Stomach (tissue), 9 donors: ENCODE data around the gene EPB41L4B. TPM values are rescaled to one million over a fixed set of nuclear protein-coding genes. Genes with fewer than 3 reads are reported as not detected.
"Not testable (repeated sequence)": the region's sequence is repeated elsewhere in the genome, so short reads cannot be mapped to it uniquely, and the experiment has no call there.

ENCODE experiments used
- DNase-seq, 2 donors: peaks; one replicate each; pipeline versions ENCODE4 v3.0.0 to v3.0.0-alpha.2; 2013 to 2019
- H3K27ac ChIP-seq, 5 donors: fragments of 200-600 bp in 4 of 5; sonication (generic) in 4 of 5; one replicate each; pipeline ENCODE4 v1.5.1; 2013 to 2019; ENCODE audit warnings: mild to moderate bottlenecking in 1 of 5, moderate library complexity in 1 of 5
- H3K27me3 ChIP-seq, 3 donors: fragments of 200-600 bp; sonication (generic); one replicate each; pipeline ENCODE4 v1.5.1; 2017 to 2019; ENCODE audit warnings: mixed run types in 1 of 3
- H3K36me3 ChIP-seq, 4 donors: fragments of 200-600 bp; sonication (generic); 1 replicate in 3 of 4; 2 replicates in 1 of 4; pipeline ENCODE4 v1.5.1; 2016 to 2019
- H3K4me1 ChIP-seq, 4 donors: fragments of 200-600 bp; sonication (generic); one replicate each; pipeline ENCODE4 v1.5.1; 2016 to 2019
- H3K4me3 ChIP-seq, 4 donors: fragments of 200-600 bp; sonication (generic) in 3 of 4; one replicate each; pipeline ENCODE4 v1.5.1; 2016 to 2019; ENCODE audit warnings: mild to moderate bottlenecking in 1 of 4
- H3K9me3 ChIP-seq, 4 donors: fragments of 200-600 bp; sonication (generic); one replicate each; pipeline ENCODE4 v1.5.1; 2016 to 2019
- EP300 ChIP-seq: sonication (generic); formaldehyde crosslinking; IDR thresholded peaks from one replicate; pipeline ENCODE4 v1.6.1; 2017; ENCODE audit warnings: antibody characterized with exemption
- POLR2A ChIP-seq, 4 donors: fragments of 450-650 bp; IDR thresholded peaks; one replicate each; pipeline ENCODE4 v1.6.1; 2016; ENCODE audit warnings: antibody characterized with exemption in 4 of 4, control low read depth in 2 of 4, mild to moderate bottlenecking in 1 of 4, moderate library complexity in 1 of 4
- POLR2AphosphoS5 ChIP-seq, 3 donors: sonication (generic); formaldehyde crosslinking; IDR thresholded peaks; one replicate each; pipeline ENCODE4 v1.6.1; 2016; ENCODE audit warnings: antibody characterized with exemption in 3 of 3
- WGBS, 5 donors: extraction: QIAGEN DNeasy Blood & Tissue Kit in 3 of 5; methylation state at CpG; one replicate each; pipeline versions ENCODE4 v1.1.5 to v1.1.7; 2013 to 2018; 5-methylcytosine and 5-hydroxymethylcytosine counted together
- intact Hi-C: fragments of 100-400 bp; cut with DNase I; formaldehyde crosslinking; loops from one replicate; pipeline ENCODE4 v1.15.1; 2023; ENCODE audit warnings: low total_unique reads
- polyA plus RNA-seq, 3 donors: library from polyadenylated mRNA; stranded (reverse); fragments of 200-250 nt; gene quantifications; one replicate each; pipeline ENCODE4 v1.2.3, GENCODE V29; 2013
- total RNA-seq, 5 donors: library from RNA; depleted of rRNA; stranded (reverse); fragments of >200 nt; gene quantifications; one replicate each; pipeline versions ENCODE4 v1.1.0 to v1.2.3, GENCODE V29; 2014 to 2016
- TF ChIP-seq, protein P1 (sequence below), 7 experiments: fragments of 450-650 bp in 4 of 7; fragments of 200-600 bp in 3 of 7; sonication (generic) in 3 of 7; IDR thresholded peaks; one replicate each; pipeline ENCODE4 v1.5.1; 2016 to 2019; ENCODE audit warnings: antibody characterized with exemption in 7 of 7, control low read depth in 2 of 7, mild to moderate bottlenecking in 1 of 7
- donor health status: healthy with polysubstance abuse.
- donor health status: Bipolar disorder and iron deficiency.
- donor health status: healthy.

The EPB41L4B gene
- total and polyA plus RNA-seq, 8 donors: 9.2 to 52.4 (median 24.4) TPM

DNA sequence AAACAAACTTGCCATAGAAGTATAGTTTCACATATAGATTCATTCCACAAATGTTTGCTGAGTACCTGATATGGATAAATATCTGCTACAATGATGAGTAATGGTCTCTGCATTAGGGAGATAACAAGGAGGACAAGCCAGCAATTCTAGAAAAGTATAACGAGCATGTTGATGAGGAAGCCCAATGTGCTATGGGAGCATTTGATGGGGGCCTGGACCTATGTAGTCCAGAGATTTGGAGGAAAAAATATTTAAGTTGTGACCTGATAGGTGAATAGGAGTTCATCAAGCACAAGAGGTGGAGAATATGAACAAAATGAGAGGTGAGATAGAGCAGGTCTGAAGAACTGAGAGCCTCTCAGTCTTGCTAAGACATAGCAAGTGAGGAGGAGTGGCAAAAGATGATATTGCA lies 186.7 kb downstream of the EPB41L4B start:
- TF ChIP-seq POLR2AphosphoS5 (IDR thresholded peaks at IDR 0.05) (no peak), EP300 (no peak), POLR2A (IDR thresholded peaks at IDR 0.05) (no peak)
- TF ChIP-seq, protein P1, sequence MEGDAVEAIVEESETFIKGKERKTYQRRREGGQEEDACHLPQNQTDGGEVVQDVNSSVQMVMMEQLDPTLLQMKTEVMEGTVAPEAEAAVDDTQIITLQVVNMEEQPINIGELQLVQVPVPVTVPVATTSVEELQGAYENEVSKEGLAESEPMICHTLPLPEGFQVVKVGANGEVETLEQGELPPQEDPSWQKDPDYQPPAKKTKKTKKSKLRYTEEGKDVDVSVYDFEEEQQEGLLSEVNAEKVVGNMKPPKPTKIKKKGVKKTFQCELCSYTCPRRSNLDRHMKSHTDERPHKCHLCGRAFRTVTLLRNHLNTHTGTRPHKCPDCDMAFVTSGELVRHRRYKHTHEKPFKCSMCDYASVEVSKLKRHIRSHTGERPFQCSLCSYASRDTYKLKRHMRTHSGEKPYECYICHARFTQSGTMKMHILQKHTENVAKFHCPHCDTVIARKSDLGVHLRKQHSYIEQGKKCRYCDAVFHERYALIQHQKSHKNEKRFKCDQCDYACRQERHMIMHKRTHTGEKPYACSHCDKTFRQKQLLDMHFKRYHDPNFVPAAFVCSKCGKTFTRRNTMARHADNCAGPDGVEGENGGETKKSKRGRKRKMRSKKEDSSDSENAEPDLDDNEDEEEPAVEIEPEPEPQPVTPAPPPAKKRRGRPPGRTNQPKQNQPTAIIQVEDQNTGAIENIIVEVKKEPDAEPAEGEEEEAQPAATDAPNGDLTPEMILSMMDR (IDR thresholded peaks at IDR 0.05): no peak
- no peak overlapping the region for H3K4me3 ChIP-seq
- no peaks in the 10 kb centered on the region for H3K27me3 ChIP-seq
- H3K36me3 ChIP-seq: no peaks in the 10 kb centered on the region
- no peak for DNase-seq
- peaks cover 0 to 3% (median 0%) of the 10 kb centered on the region in 4 donors for H3K4me1 ChIP-seq
- no peaks in the 10 kb centered on the region for H3K9me3 ChIP-seq
- intact Hi-C loops: no loop called here
- no peak overlapping the region for H3K27ac ChIP-seq
- 84 to 96% (median 92%) methylated on average over 1 of the region's 1 CpG for WGBS, 5 donors

DNA sequence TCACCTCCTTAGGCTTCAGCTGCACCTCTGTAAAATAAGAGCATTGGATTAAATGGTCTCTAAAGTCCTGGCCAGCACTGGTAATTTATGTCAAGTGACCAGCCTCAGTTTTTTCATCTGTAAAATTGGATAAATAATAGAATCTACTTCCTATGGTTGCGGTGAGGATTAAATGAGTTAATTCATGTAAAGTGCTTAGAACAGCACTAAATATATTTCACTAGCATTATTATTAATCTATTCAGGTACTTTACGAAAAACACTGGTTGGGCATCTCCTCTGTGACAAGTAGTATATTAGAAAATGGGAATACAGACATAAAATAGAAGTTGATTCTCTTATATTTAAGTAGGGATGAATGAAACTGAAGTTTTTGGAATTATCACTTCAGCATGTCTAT lies 187.3 kb downstream of the EPB41L4B start:
- no peak for TF ChIP-seq POLR2A (IDR thresholded peaks at IDR 0.05)
- no peak for TF ChIP-seq POLR2AphosphoS5 (IDR thresholded peaks at IDR 0.05)
- TF ChIP-seq, protein P1 (IDR thresholded peaks at IDR 0.05): no peak
- TF ChIP-seq EP300: no peak
- WGBS, 5 donors: 91 to 98% (median 95%) methylated on average over 2 of the region's 2 CpGs

DNA sequence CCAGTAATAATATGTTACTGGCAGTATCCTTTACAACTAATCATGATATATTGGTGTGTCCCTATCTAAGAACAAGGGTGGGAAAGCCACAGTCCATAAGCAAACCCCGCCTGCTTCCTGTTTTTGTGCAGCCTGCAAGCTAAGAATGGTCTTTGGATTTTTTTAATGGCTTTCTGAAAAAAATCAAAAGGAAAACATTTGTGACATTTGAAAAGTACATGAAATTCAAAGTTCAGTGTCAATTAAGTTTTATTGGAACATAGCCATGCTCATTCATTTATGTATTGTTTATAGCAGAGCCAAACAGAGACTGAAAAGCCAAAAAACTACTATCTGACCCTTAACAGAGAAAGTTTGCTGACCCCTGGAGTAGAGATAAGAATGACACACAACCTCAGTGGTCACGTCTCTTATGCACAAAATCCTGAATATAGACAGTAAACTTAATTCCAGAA lies 188.3 kb downstream of the EPB41L4B start:
- intact Hi-C loops: no loop called here
- 42 to 60% (median 54%) methylated on average over 2 of the region's 2 CpGs for WGBS, 5 donors
- H3K4me3 ChIP-seq: no peak overlapping the region
- peaks cover 0 to 6% (median 0%) of the 10 kb centered on the region in 4 donors for H3K4me1 ChIP-seq
- no peaks in the 10 kb centered on the region for H3K9me3 ChIP-seq
- TF ChIP-seq EP300: no peak
- TF ChIP-seq POLR2AphosphoS5 (IDR thresholded peaks at IDR 0.05): no peak
- TF ChIP-seq POLR2A (IDR thresholded peaks at IDR 0.05): no peak
- TF ChIP-seq, protein P1 (IDR thresholded peaks at IDR 0.05): no peak
- no peaks in the 10 kb centered on the region for H3K27me3 ChIP-seq
- H3K36me3 ChIP-seq: no peaks in the 10 kb centered on the region
- no peak overlapping the region for H3K27ac ChIP-seq
- no peak for DNase-seq

More for the DNA sequence above, 187.3 kb downstream of the EPB41L4B start:
- Histone ChIP-seq H3K27me3 (no peaks in the 10 kb centered on the region), H3K4me1 (peaks cover 0 to 6% (median 0%) of the 10 kb centered on the region in 4 donors), H3K36me3 (no peaks in the 10 kb centered on the region), H3K4me3 (no peak overlapping the region), H3K9me3 (no peaks in the 10 kb centered on the region), H3K27ac (no peak overlapping the region)
- intact Hi-C loops: no loop called here
- DNase-seq: no peak

DNA sequence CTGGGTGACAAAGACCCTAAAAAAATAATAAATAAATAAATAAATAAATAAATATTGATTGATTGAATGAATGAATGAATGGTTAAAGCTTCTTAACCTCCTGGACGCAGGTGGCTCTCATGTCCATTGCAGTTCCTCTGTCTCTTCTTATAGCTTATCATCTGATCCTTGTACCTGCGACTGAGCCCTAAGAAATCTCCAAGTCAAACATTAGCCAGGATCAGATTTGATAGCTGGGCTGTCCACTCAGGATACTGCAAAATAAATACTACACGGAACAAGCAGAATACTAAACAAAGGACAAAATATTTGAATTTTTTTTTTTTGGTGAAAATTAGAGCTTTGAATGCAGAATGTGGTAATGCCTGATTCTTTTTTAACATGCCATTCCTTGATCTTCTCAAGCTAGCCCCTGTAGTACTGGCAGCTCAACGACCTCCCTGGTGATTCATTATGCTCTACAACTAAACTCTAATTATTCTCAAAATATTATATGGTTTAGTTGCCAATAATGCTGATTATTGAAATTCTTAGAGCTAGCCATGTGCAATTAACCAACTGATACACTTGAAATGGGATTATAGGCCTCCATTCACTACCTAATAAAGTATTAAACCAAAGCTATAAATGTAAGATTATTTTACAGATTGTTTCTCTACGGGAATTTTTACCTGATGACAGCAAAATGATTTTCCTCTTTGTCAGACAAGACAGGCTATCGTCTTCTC lies 191.2 kb downstream of the EPB41L4B start:
- DNase-seq: no peak
- Histone ChIP-seq H3K4me3 (no peak overlapping the region), H3K27ac (no peak overlapping the region), H3K4me1 (peaks cover 0 to 6% (median 0%) of the 10 kb centered on the region in 4 donors), H3K9me3 (no peaks in the 10 kb centered on the region), H3K36me3 (no peaks in the 10 kb centered on the region), H3K27me3 (no peaks in the 10 kb centered on the region)
- WGBS, 5 donors: 49 to 69% (median 54%) methylated on average over 6 of the region's 6 CpGs
- intact Hi-C loops: no loop called here
- TF ChIP-seq POLR2AphosphoS5 (IDR thresholded peaks at IDR 0.05) (no peak), POLR2A (IDR thresholded peaks at IDR 0.05) (no peak), EP300 (no peak)
- TF ChIP-seq, protein P1 (IDR thresholded peaks at IDR 0.05): no peak

DNA sequence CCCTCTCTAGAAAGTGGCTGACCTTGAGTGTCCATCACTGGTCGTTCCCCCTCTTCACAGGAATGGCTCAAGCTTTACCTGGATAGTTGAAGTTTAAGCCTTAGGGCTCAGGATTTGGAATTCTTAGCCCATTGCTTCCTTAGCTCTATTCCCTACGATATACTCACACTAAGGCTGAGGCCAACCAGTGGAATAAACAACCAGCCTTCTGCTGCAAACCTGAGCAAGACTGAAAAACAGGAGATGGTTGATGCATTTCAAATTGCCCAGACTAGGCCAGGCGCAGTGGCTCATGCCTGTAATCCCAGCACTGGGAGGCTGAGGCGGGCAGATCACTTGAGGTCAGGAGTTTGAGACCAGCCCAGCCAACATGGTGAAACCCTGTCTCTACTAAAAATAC lies 194.2 kb downstream of the EPB41L4B start:
- H3K9me3 ChIP-seq, intact Hi-C loops, H3K4me3 ChIP-seq, DNase-seq, H3K27ac ChIP-seq, H3K27me3 ChIP-seq, H3K4me1 ChIP-seq, H3K36me3 ChIP-seq: not testable (repeated sequence)
- WGBS, 5 donors: 78 to 91% (median 88%) methylated on average over 4 of the region's 4 CpGs
